OCI-LY3 (cell line): ENCODE data around the gene ZNF827.

Source experiments
- CTCF ChIP-seq: fragments of 200-600, 300-600 bp; sonication (generic); IDR thresholded peaks from 2 replicates; pipeline ENCODE4 v1.5.1; 2014; ENCODE audit warnings: antibody characterized with exemption, low read length, low read depth
- EZH2phosphoT487 ChIP-seq: fragments of 200-600 bp; shearing (Covaris generic); IDR thresholded peaks from 2 replicates; pipeline ENCODE4 v1.6.1; 2018; ENCODE audit warnings: antibody characterized with exemption, mixed run types, low read depth

GRCh38 chr4:145944886-145945285 lies 6.3 kb upstream of the ZNF827 start:
- TF ChIP-seq EZH2phosphoT487 (no peak), CTCF (no peak)
